ENCODE data around the gene SRP68. TPM values are rescaled to one million over a fixed set of nuclear protein-coding genes. Genes with fewer than 3 reads are reported as not detected.
"Not testable (repeated sequence)": the region's sequence is repeated elsewhere in the genome, so short reads cannot be mapped to it uniquely, and the experiment has no call there.

The SRP68 gene
- total and polyA plus RNA-seq, 2 donors, result 34.7 to 54.8 TPM

DNA sequence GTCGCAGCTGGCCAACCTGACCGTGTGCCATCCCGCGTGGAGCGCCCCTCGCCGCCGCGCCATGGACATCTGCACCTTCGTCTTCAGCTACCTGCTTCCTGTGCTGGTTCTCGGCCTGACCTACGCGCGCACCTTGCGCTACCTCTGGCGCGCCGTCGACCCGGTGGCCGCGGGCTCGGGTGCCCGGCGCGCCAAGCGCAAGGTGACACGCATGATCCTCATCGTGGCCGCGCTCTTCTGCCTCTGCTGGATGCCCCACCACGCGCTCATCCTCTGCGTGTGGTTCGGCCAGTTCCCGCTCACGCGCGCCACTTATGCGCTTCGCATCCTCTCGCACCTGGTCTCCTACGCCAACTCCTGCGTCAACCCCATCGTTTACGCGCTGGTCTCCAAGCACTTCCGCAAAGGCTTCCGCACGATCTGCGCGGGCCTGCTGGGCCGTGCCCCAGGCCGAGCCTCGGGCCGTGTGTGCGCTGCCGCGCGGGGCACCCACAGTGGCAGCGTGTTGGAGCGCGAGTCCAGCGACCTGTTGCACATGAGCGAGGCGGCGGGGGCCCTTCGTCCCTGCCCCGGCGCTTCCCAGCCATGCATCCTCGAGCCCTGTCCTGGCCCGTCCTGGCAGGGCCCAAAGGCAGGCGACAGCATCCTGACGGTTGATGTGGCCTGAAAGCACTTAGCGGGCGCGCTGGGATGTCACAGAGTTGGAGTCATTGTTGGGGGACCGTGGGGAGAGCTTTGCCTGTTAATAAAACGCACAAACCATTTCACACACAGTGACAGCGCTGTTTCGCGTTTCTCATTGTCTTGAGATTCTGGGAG is 4.7 kb upstream of the SRP68 start:
- no peaks in the 10 kb centered on the region for H3K4me1 ChIP-seq (ENCODE audit: insufficient read depth)
- WGBS, result 5% methylated on average over 82 of the region's 82 CpGs
- no peak for DNase-seq (ENCODE audit: extremely low spot score)

DNA sequence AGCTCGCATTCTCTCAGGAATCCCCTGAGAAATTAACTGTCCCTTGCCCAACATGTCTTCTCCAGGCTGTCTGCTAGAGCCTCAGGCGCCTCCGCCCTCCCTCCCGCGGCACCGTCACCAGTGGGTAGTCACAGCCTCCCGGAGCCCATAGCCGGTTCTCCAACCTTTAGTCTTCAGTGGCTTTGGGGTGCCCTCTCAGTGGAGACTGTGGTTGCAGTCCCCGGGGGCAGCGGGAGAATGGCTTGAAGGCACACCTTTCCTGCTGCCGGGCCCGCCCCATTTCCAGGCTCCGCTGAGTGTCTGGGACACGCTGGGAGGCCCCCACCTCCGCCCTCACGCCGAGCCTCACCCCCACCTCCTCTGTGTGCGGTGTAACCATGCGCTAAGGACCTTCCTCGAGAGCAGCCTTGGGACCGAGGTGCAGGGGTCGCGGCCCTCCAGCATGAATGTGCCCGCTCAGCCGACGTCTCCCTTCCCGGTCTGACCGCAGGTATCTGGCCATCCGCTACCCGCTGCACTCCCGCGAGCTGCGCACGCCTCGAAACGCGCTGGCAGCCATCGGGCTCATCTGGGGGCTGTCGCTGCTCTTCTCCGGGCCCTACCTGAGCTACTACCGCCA is 3.9 kb upstream of the SRP68 start:
- WGBS, result 3% methylated on average over 41 of the region's 41 CpGs
- Histone ChIP-seq H3K4me3 (ENCODE audit: low read depth, low read length) (no peak overlapping the region), H3K4me1 (ENCODE audit: insufficient read depth) (no peaks in the 10 kb centered on the region), H3K27ac (ENCODE audit: low read depth) (no peak overlapping the region), H3K36me3 (ENCODE audit: insufficient read depth) (no peaks in the 10 kb centered on the region)
- DNase-seq (ENCODE audit: extremely low spot score), result no peak

More for the DNA sequence above, 4.7 kb upstream of the SRP68 start:
- no peak overlapping the region for H3K27ac ChIP-seq (ENCODE audit: low read depth)
- no peak overlapping the region for H3K4me3 ChIP-seq (ENCODE audit: low read depth, low read length)
- no peaks in the 10 kb centered on the region for H3K36me3 ChIP-seq (ENCODE audit: insufficient read depth)

DNA sequence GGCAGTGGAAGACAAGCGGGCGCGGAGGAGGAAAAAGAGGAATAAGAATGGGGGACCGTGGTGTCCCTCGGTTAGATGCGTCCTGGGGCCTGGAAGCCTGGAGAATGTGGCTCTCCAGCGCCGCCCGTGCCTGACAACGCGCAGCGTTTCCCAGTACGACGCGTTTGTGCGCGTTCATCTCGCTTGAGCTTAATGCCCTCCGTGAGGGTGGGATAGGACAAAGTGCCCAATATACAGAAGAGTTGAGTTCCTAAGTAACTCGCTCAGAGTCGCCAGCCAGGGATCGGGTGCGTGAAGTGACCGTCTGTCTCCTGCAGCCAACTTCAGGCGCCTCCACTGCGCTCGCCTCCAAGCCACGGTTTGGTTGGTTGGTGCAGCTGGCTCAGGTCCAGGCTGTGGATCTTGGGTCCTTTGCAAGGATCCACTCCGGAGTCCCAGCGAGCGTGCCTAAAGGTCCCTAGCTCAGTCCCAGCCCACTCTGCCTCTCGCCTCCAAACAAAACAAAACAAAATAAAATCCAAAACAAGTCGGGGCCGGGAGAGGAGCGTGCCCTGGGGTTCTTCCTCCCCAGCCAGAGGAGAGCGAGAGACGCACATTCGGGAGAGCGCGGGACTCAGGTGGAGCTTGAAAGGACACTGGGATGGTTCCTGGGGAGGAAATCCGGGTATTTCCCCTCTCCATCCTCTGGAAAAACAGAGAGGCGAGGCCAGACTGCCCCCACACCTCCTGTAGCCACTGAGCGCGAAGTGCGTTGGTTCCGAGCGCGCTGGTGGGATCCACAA is 3.2 kb upstream of the SRP68 start:
- H3K4me1 ChIP-seq (ENCODE audit: insufficient read depth), result no peaks in the 10 kb centered on the region
- no peak overlapping the region for H3K4me3 ChIP-seq (ENCODE audit: low read depth, low read length)

DNA sequence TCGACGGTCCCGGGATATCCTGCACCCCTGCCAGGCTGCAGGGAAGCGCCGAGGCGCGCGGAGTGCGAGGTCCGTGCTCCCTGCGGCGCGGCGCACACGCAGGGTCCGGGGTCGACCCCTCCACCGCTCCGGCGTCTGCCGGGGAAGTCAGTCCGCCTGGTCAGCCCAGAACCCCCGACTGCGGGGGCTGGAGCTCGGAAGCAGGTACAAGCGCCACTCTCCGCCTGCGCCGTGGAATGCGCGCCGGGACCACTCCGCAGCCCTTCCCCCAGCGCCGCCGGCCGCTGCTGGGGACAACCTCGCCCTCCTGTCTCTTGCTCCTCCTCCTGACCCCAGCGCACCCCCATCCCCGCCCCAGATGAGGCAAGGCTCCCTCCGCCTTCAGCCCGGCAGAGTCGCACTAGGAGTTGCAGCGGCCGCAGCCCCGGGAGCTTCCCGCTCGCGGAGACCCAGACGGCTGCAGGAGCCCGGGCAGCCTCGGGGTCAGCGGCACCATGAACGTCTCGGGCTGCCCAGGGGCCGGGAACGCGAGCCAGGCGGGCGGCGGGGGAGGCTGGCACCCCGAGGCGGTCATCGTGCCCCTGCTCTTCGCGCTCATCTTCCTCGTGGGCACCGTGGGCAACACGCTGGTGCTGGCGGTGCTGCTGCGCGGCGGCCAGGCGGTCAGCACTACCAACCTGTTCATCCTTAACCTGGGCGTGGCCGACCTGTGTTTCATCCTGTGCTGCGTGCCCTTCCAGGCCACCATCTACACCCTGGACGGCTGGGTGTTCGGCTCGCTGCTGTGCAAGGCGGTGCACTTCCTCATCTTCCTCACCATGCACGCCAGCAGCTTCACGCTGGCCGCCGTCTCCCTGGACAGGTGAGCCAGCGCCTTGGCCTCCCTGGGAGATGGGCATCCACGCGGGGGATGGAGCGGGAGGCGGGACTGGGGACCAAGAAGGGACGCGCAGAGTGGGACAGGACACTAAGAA is 2.4 kb upstream of the SRP68 start, which contains the start of gene GALR2:
TSS of gene GALR2 (plus strand) at position 392 of the 974 bp plus-strand sequence. CDS start at position 495, 103 bp downstream.
- Histone ChIP-seq H3K36me3 (ENCODE audit: insufficient read depth) (no peaks in the 10 kb centered on the region), H3K4me1 (ENCODE audit: insufficient read depth) (no peaks in the 10 kb centered on the region), H3K4me3 (ENCODE audit: low read depth, low read length) (no peak within 1 kb of the TSS), H3K27ac (ENCODE audit: low read depth) (no peak within 1 kb of the TSS)
- no peak for DNase-seq (ENCODE audit: extremely low spot score)
- 2% methylated on average over 92 of the region's 92 CpGs for WGBS

More for the DNA sequence above, 3.2 kb upstream of the SRP68 start:
- no peak for DNase-seq (ENCODE audit: extremely low spot score)
- WGBS, result 3% methylated on average over 48 of the region's 48 CpGs
- H3K36me3 ChIP-seq (ENCODE audit: insufficient read depth), result no peaks in the 10 kb centered on the region
- no peak overlapping the region for H3K27ac ChIP-seq (ENCODE audit: low read depth)

DNA sequence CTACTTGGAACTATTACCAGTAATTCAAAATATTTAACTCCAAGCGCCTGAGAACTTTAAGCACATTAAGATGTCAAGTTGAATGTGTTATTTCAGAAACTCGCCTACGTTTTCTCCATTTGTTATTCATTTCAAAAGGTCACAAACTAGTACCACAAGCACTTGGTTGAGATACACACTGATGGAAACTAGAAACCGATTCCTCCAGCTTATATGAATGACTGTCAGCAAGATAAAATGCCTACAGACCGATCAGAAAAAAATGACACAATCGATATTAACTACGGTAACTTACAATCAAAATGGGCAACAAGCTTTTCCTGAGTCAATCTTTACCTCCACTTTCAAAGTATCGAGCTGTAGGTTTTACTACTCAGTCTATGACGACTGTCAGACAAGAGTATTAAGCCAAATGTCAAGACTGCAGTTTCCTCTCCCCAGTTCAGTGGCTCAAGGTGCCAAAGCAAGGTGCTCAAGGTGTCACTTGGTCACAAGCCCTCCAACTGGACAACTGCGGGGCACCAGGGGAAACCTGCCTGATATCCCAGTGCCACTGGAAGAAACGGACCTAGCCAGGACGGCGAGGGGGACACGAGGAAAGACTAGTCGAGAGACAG is 678 bp downstream of the SRP68 start:
- H3K4me3 ChIP-seq (ENCODE audit: low read depth, low read length), result peak overlapping the region; percentile 78
- no peak for DNase-seq (ENCODE audit: extremely low spot score)
- peaks cover 6% of the 10 kb centered on the region for H3K36me3 ChIP-seq (ENCODE audit: insufficient read depth)
- WGBS, result 14% methylated on average over 15 of the region's 15 CpGs
- H3K4me1 ChIP-seq (ENCODE audit: insufficient read depth), result no peaks in the 10 kb centered on the region
- peak overlapping the region; percentile 76 for H3K27ac ChIP-seq (ENCODE audit: low read depth)

DNA sequence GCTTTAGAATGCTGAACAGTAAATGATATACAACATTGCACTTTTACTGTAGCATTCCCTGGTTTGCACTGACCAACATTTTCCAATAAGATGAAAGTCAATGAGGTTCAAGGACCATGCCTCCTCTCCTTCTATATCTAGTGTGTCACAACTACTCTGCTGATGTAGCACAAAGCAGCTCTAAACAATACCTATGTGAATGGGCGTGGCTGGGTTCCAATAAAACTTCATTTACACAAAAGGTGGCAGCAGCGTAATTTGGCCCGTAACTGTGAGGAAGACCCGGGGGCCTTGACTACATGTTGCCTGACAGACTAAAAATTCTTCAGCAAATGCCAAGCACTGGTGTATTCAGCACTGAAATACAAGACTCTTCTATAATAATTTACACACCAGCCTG is 6.5 kb downstream of the SRP68 start:
- no peak for DNase-seq (ENCODE audit: extremely low spot score)
- WGBS, result 85% methylated on average over 4 of the region's 4 CpGs
- peaks cover 18% of the 10 kb centered on the region for H3K36me3 ChIP-seq (ENCODE audit: insufficient read depth)
- no peaks in the 10 kb centered on the region for H3K4me1 ChIP-seq (ENCODE audit: insufficient read depth)
- H3K4me3 ChIP-seq (ENCODE audit: low read depth, low read length), result no peak overlapping the region
- no peak overlapping the region for H3K27ac ChIP-seq (ENCODE audit: low read depth)

DNA sequence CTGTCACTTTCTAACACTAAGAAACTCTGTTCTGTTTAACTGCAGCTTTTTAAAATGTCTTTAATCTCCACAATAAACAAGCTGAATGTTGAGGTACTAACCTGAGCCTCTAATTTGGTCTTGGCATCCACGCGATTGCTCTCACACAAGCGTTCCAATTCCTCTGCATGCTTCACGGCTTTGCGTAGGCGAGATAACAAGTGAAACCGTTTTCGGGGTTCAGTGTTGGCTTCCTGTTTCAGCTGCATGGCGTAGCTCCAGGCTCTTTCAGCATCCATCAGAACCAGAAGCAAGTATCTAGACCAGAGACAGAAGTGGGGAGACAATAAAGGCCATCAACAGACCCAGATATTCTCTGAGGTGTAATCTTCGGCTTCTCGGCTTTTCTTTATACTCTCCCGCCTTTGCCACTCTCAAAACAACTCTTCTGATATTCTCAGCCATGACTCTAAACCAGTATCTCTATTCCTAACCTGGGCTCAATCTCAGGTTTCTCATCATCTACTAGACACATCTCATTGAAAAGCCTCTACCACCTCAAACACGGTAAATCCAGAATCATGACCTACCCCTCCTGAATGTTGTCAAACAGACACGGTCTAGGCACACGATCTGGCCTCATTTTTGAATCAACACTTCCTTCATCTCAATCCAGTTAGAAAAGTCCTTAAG is 8.3 kb downstream of the SRP68 start:
- DNase-seq (ENCODE audit: extremely low spot score), result no peak
- no peaks in the 10 kb centered on the region for H3K4me1 ChIP-seq (ENCODE audit: insufficient read depth)
- peaks cover 23% of the 10 kb centered on the region for H3K36me3 ChIP-seq (ENCODE audit: insufficient read depth)
- no peak overlapping the region for H3K4me3 ChIP-seq (ENCODE audit: low read depth, low read length)
- 91% methylated on average over 15 of the region's 15 CpGs for whole genome bisulfite sequencing
- no peak overlapping the region for H3K27ac ChIP-seq (ENCODE audit: low read depth)

DNA sequence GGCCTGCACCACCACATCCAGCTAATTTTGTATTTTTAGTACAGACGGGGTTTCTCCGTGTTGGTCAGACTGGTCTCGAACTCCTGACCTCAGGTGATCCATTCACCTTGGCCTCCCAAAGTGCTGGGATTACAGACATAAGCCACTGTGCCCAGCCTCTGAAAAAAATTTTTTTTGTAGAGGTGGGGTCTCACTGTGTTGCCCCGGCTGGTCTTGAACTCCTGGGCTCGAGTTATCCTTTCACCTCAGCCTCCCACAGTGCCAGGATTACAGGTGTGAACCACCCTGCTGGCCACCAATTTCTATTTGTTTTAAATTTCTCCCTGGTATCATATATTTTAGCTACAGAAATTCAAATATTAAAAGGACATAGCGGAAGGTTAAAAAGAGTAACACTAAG is 14.1 kb downstream of the SRP68 start:
- 91% methylated on average over 6 of the region's 6 CpGs for WGBS

DNA sequence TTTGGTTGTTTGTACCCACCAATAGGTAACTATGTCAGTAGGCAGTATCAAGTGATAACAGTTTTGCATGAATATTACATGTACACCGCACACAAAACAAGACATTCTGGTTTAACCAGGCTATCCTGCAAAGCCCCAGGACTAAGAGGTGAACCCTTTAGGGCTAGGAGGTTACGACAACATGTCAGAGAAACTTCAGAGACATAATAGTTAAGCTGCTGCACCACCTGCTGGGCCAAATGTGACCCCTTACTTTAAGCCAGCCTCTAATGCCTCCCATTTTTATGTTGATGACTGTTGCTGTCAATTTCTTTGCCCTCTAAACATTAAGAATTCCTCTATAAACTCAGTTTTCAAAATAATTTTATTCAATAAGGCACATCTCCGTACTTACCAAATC is 15.4 kb downstream of the SRP68 start:
- no peak overlapping the region for H3K4me3 ChIP-seq (ENCODE audit: low read depth, low read length)
- H3K36me3 ChIP-seq (ENCODE audit: insufficient read depth), result peaks cover 14% of the 10 kb centered on the region
- no peaks in the 10 kb centered on the region for H3K4me1 ChIP-seq (ENCODE audit: insufficient read depth)
- H3K27ac ChIP-seq (ENCODE audit: low read depth), result no peak overlapping the region
- DNase-seq (ENCODE audit: extremely low spot score), result no peak
- 84% methylated on average over 3 of the region's 3 CpGs for WGBS

More for the DNA sequence above, 14.1 kb downstream of the SRP68 start:
- H3K4me1 ChIP-seq (ENCODE audit: insufficient read depth); H3K4me3 ChIP-seq (ENCODE audit: low read depth, low read length); DNase-seq (ENCODE audit: extremely low spot score); H3K27ac ChIP-seq (ENCODE audit: low read depth): not testable (repeated sequence)
- peaks cover 14% of the 10 kb centered on the region for H3K36me3 ChIP-seq (ENCODE audit: insufficient read depth)

DNA sequence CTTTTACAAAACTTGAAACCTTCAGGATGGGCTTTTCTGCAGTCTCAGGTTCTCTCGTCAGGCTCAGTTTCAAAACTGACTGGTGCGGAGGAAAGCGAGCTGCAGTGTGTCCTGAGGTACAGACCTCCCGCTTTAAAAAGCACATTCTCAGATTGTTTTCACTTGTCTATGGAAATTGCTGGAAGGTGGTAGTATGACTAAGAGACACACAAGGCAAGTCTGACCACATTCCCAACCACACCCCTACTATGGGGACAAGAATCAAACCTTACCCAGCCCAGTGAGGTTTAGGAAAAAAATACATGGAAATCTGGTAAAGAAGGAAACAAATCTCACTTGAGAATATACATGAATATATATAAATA is 18.2 kb downstream of the SRP68 start:
- Histone ChIP-seq H3K4me1 (ENCODE audit: insufficient read depth) (no peaks in the 10 kb centered on the region), H3K4me3 (ENCODE audit: low read depth, low read length) (no peak overlapping the region), H3K27ac (ENCODE audit: low read depth) (peak overlapping the region; percentile 88), H3K36me3 (ENCODE audit: insufficient read depth) (peaks cover 7% of the 10 kb centered on the region)
- DNase-seq (ENCODE audit: extremely low spot score), result no peak
- 88% methylated on average over 4 of the region's 4 CpGs for WGBS

DNA sequence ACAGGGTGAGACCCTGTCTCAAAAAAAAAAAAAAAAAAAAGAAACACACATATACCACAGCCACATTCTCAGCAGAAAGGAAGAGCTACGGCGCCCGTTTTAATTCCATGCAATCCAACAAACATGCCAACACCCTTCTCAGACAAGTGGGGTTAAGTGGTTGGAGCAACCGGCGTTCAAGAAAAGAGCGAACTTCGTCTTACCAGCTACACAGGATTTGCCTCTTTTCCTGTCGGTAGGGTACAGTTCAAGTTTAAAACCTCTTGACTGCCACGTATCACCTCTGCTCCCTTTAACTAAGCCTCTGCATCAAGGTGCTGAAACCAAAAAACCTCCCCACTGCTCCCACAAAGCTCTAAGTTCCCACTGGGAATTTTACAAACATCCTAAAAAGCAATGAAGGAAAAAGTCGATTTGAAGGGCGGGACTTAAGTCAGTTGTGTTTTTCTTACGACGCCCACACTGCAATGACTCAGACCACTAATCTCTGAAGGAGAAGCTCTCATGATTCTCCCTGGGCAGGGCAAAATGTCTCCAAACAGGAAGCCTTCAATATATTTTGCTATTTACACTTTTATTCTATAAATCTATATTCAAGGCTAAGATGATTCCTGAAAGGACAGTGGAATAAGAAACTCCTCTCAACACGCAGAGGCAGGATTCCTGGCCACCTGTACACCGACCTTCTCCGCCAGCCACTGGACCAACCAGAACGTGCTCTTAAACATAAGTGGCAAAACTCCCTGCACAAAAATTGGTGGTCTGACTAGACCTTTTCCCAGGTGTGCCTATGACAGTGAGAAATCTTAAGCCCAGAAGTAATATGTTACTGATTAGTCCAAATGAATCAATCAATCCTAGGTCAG is 18.8 kb downstream of the SRP68 start:
- Histone ChIP-seq H3K36me3 (ENCODE audit: insufficient read depth) (peaks cover 5% of the 10 kb centered on the region), H3K27ac (ENCODE audit: low read depth) (peak overlapping the region; percentile 88), H3K4me3 (ENCODE audit: low read depth, low read length) (no peak overlapping the region), H3K4me1 (ENCODE audit: insufficient read depth) (no peaks in the 10 kb centered on the region)
- no peak for DNase-seq (ENCODE audit: extremely low spot score)
- 79% methylated on average over 17 of the region's 17 CpGs for WGBS
